Mammary epithelial cell (primary cell): Measurements from ENCODE around the gene LRIG1.

Experiments used
- EZH2 ChIP-seq: IDR thresholded peaks from 2 replicates; pipeline ENCODE4 v1.6.1; 2012; ENCODE audit warnings: low read length, inconsistent platforms, borderline replicate concordance
- TF ChIP-seq, protein P1 (sequence below), 2 donors: IDR thresholded peaks in 1 of 2; conservative IDR thresholded peaks in 1 of 2; 2 replicates each; pipeline ENCODE4 v1.5.1; 2011 to 2012; ENCODE audit warnings: inconsistent platforms in 2 of 2, low read length in 2 of 2, mild to moderate bottlenecking in 2 of 2, control low read depth in 1 of 2, low read depth in 1 of 2; ENCODE audit not compliant: insufficient read depth in 1 of 2; ENCODE audit errors: extremely low read depth in 1 of 2

DNA sequence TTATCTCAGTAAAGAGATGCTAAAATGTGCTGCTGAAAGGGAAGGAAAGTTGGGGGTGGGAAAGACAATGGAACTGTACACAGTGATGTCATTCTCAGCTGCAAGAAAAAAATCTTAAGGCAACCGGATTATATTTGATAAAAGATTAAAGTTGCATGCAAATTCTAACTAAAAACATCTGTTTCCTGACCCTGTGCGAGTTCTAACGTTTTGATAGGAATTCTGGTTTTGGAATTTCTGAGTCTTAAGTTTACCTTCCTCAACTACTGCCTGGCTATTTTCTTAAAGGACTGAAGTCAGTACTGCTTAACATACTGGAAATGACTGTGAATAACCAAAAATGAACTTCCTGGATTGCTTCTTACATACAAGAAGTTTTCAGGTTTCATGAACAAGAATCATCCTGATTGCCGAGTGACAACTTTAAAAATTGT lies 164.5 kb downstream of the LRIG1 start:
- TF ChIP-seq, protein P1, sequence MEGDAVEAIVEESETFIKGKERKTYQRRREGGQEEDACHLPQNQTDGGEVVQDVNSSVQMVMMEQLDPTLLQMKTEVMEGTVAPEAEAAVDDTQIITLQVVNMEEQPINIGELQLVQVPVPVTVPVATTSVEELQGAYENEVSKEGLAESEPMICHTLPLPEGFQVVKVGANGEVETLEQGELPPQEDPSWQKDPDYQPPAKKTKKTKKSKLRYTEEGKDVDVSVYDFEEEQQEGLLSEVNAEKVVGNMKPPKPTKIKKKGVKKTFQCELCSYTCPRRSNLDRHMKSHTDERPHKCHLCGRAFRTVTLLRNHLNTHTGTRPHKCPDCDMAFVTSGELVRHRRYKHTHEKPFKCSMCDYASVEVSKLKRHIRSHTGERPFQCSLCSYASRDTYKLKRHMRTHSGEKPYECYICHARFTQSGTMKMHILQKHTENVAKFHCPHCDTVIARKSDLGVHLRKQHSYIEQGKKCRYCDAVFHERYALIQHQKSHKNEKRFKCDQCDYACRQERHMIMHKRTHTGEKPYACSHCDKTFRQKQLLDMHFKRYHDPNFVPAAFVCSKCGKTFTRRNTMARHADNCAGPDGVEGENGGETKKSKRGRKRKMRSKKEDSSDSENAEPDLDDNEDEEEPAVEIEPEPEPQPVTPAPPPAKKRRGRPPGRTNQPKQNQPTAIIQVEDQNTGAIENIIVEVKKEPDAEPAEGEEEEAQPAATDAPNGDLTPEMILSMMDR (conservative IDR thresholded peaks at IDR 0.05 in 1 of 2, IDR thresholded peaks at IDR 0.05 in 1 of 2; ENCODE audit: extremely low read depth in 1 of 2, insufficient read depth in 1 of 2, low read depth in 1 of 2, low read length in 2 of 2), result no peak
- TF ChIP-seq EZH2, result no peak
